Measurements from ENCODE around the gene ARPIN.

- TF ChIP-seq CTCF (IDR thresholded peaks at IDR 0.05; ENCODE audit: low read depth, low read length, poor library complexity, severe bottlenecking), result no peak
- TF ChIP-seq EZH2phosphoT487 (IDR thresholded peaks at IDR 0.05; ENCODE audit: borderline replicate concordance, low read length), result no peak
Observed at GRCh38 chr15:89898146-89898545, 14.6 kb downstream of the ARPIN start.
